ENCODE results near the gene FILIP1L. TPM values are rescaled to one million over a fixed set of nuclear protein-coding genes. Genes with fewer than 3 reads are reported as not detected.

FILIP1L gene
- total RNA-seq, 1 donor from 2014 or later: 1.5 TPM

- DNase-seq: no peak
- no peak overlapping the region for H3K4me3 Mint-ChIP-seq
- peaks cover 11% of the 10 kb centered on the region for H3K4me1 Mint-ChIP-seq
- no peak for ATAC-seq (ENCODE audit: low read depth)
- H3K27me3 Mint-ChIP-seq: no peaks in the 10 kb centered on the region
- intact Hi-C loops (cut with micrococcal nuclease): no loop called here
- H3K27ac Mint-ChIP-seq: no peak overlapping the region
- no peaks in the 10 kb centered on the region for H3K9me3 Mint-ChIP-seq
- TF ChIP-seq CTCF (IDR thresholded peaks at IDR 0.05): no peak
- POLR2A ChIA-PET: no interaction called here
- H3K36me3 Mint-ChIP-seq (ENCODE audit: low read depth): peaks cover 12% of the 10 kb centered on the region
- CTCF ChIA-PET: no interaction called here
Observed at GRCh38 chr3:99962703-99963102, 151.6 kb downstream of the FILIP1L start.

GRCh38 chr3:99961756-99962515 lies 152.4 kb downstream of the FILIP1L start:
- Mint-ChIP-seq H3K4me1 (peaks cover 13% of the 10 kb centered on the region), H3K36me3 (ENCODE audit: low read depth) (peaks cover 6% of the 10 kb centered on the region), H3K9me3 (no peaks in the 10 kb centered on the region), H3K4me3 (no peak overlapping the region), H3K27me3 (no peaks in the 10 kb centered on the region), H3K27ac (no peak overlapping the region)
- DNase-seq: no peak
- intact Hi-C loops (cut with micrococcal nuclease): no loop called here
- CTCF ChIA-PET: no interaction called here
- no peak for ATAC-seq (ENCODE audit: low read depth)
- no peak for TF ChIP-seq CTCF (IDR thresholded peaks at IDR 0.05)
- POLR2A ChIA-PET: no interaction called here

GRCh38 chr3:99960941-99961340 lies 153.4 kb downstream of the FILIP1L start:
- no peaks in the 10 kb centered on the region for H3K9me3 Mint-ChIP-seq
- ChIA-PET POLR2A (no interaction called here), CTCF (no interaction called here)
- no peaks in the 10 kb centered on the region for H3K27me3 Mint-ChIP-seq
- ATAC-seq (ENCODE audit: low read depth): no peak
- no peak for DNase-seq
- no peak overlapping the region for H3K27ac Mint-ChIP-seq
- intact Hi-C loops (cut with micrococcal nuclease): no loop called here
- peaks cover 6% of the 10 kb centered on the region for H3K36me3 Mint-ChIP-seq (ENCODE audit: low read depth)
- peaks cover 13% of the 10 kb centered on the region for H3K4me1 Mint-ChIP-seq
- no peak overlapping the region for H3K4me3 Mint-ChIP-seq
- no peak for TF ChIP-seq CTCF (IDR thresholded peaks at IDR 0.05)

GRCh38 chr3:99960123-99960878 lies 154.0 kb downstream of the FILIP1L start:
- H3K4me3 Mint-ChIP-seq: no peak overlapping the region
- H3K9me3 Mint-ChIP-seq: no peaks in the 10 kb centered on the region
- no peak for ATAC-seq (ENCODE audit: low read depth)
- DNase-seq: no peak
- H3K27ac Mint-ChIP-seq: no peak overlapping the region
- CTCF ChIA-PET: interaction anchor here (0.6 kb wide), 1 partner anchor 129 kb away, joined by 3 read pairs; no protein-coding TSS in a partner anchor
- TF ChIP-seq CTCF (IDR thresholded peaks at IDR 0.05): no peak
- H3K27me3 Mint-ChIP-seq: no peaks in the 10 kb centered on the region
- intact Hi-C loops (cut with micrococcal nuclease): no loop called here
- H3K4me1 Mint-ChIP-seq: peaks cover 13% of the 10 kb centered on the region
- peaks cover 6% of the 10 kb centered on the region for H3K36me3 Mint-ChIP-seq (ENCODE audit: low read depth)
- POLR2A ChIA-PET: no interaction called here

- ATAC-seq (ENCODE audit: low read depth) (no peak), DNase-seq (no peak)
- POLR2A ChIA-PET: interaction anchor here (0.7 kb wide), 1 partner anchor 29 kb away, joined by 3 read pairs; no protein-coding TSS in a partner anchor
- CTCF ChIA-PET: no interaction called here
- Mint-ChIP-seq H3K4me1 (peaks cover 13% of the 10 kb centered on the region), H3K4me3 (no peak overlapping the region), H3K27ac (no peak overlapping the region), H3K9me3 (no peaks in the 10 kb centered on the region), H3K27me3 (no peaks in the 10 kb centered on the region), H3K36me3 (ENCODE audit: low read depth) (peaks cover 6% of the 10 kb centered on the region)
- intact Hi-C loops (cut with micrococcal nuclease): no loop called here
- TF ChIP-seq CTCF (IDR thresholded peaks at IDR 0.05): no peak
Observed at GRCh38 chr3:99958222-99958912, 155.9 kb downstream of the FILIP1L start.
